SK-N-SH (cell line): ENCODE data around the gene MAN1B1. TPM values are rescaled to one million over a fixed set of nuclear protein-coding genes. Genes with fewer than 3 reads are reported as not detected.

Experiments used
- CTCF ChIA-PET: fragments of 300-600, 350-600 bp; formaldehyde crosslinking; extraction: SDS; loops from one replicate; lab custom pipeline; 2021; lab: Yijun Ruan, JAX
- POLR2A ChIA-PET: fragments of 350-600 bp; sonication (Branson Sonifier 250); formaldehyde crosslinking; extraction: SDS; loops from one replicate; lab custom pipeline; 2020; ENCODE audit warnings: antibody characterized with exemption, inconsistent platforms; lab: Yijun Ruan, JAX
- DNase-seq: peaks from one replicate; pipeline ENCODE4 v3.0.0; 2012
- H2AFZ ChIP-seq: fragments of 200-600 bp; sonication (generic); 2 replicates; pipeline ENCODE4 v1.8.1; 2016; ENCODE audit warnings: antibody characterized with exemption, mild to moderate bottlenecking, low read depth
- H3F3A ChIP-seq: fragments of 200-600 bp; sonication (generic); replicated peaks from 2 replicates; pipeline ENCODE3; 2016; ENCODE audit warnings: antibody characterized with exemption, mild to moderate bottlenecking; ENCODE audit not compliant: insufficient read depth
- H3K27ac ChIP-seq, 2 experiments: fragments of 200-500 bp in 1 of 2; fragments of 200-600 bp in 1 of 2; sonication (Bioruptor generic) in 1 of 2; sonication (generic), shearing (Covaris generic) in 1 of 2; 2 replicates each; pipeline versions ENCODE4 v1.5.1 to v1.6.1; 2014 to 2016; ENCODE audit warnings: low read depth in 2 of 2, inconsistent platforms in 1 of 2, low read length in 1 of 2, mild to moderate bottlenecking in 1 of 2, mixed read lengths in 1 of 2
- H3K27me3 ChIP-seq: fragments of 200-600 bp; sonication (generic), shearing (Covaris generic); 2 replicates; pipeline ENCODE4 v1.6.1; 2016; ENCODE audit warnings: mixed run types; ENCODE audit not compliant: insufficient read depth
- H3K36me3 ChIP-seq, 2 experiments: fragments of 200-500 bp in 1 of 2; fragments of 200-600 bp in 1 of 2; sonication (Bioruptor generic) in 1 of 2; sonication (generic) in 1 of 2; replicated peaks in 1 of 2; 2 replicates each; pipeline versions ENCODE3 to v1.5.1; 2014 to 2016; ENCODE audit warnings: low read length in 1 of 2, mild to moderate bottlenecking in 1 of 2; ENCODE audit not compliant: insufficient read depth in 2 of 2, control insufficient read depth in 1 of 2
- H3K4me1 ChIP-seq, 2 experiments: fragments of 200-500 bp in 1 of 2; fragments of 200-600 bp in 1 of 2; sonication (Bioruptor generic) in 1 of 2; sonication (generic), shearing (Covaris generic) in 1 of 2; 2 replicates each; pipeline versions ENCODE4 v1.5.1 to v1.6.1; 2014 to 2016; ENCODE audit warnings: low read depth in 1 of 2, low read length in 1 of 2, mixed run types in 1 of 2; ENCODE audit not compliant: insufficient read depth in 2 of 2, control insufficient read depth in 1 of 2
- H3K4me2 ChIP-seq: fragments of 200-600 bp; sonication (generic), shearing (Covaris generic); 2 replicates; pipeline ENCODE4 v1.6.1; 2017; ENCODE audit warnings: mixed run types
- H3K4me3 ChIP-seq, 2 experiments: fragments of 200-500 bp in 1 of 2; fragments of 200-600 bp in 1 of 2; sonication (Bioruptor generic) in 1 of 2; sonication (generic), shearing (Covaris generic) in 1 of 2; 2 replicates each; pipeline versions ENCODE4 v1.5.1 to v1.8.1; 2014 to 2016; ENCODE audit warnings: low read depth in 2 of 2, inconsistent platforms in 1 of 2, low read length in 1 of 2, mild to moderate bottlenecking in 1 of 2, mixed read lengths in 1 of 2, moderate library complexity in 1 of 2
- H3K79me2 ChIP-seq: fragments of 200-600 bp; sonication (generic); 2 replicates; pipeline ENCODE4 v1.8.1; 2017; ENCODE audit warnings: mild to moderate bottlenecking; ENCODE audit not compliant: insufficient read depth
- H3K9ac ChIP-seq: fragments of 200-600 bp; sonication (generic); 2 replicates; pipeline ENCODE4 v1.6.1; 2017; ENCODE audit warnings: mixed run types
- H3K9me2 ChIP-seq: fragments of 200-600 bp; sonication (generic); 2 replicates; pipeline ENCODE4 v1.6.1; 2017; ENCODE audit warnings: mixed run types
- H3K9me3 ChIP-seq: fragments of 200-600 bp; sonication (generic); 2 replicates; pipeline ENCODE4 v1.6.1; 2017; ENCODE audit warnings: mixed run types, mild to moderate bottlenecking, moderate library complexity
- H4K20me1 ChIP-seq: fragments of 200-600 bp; sonication (generic); 2 replicates; pipeline ENCODE4 v1.6.1; 2017; ENCODE audit warnings: mild to moderate bottlenecking, mixed run types; ENCODE audit not compliant: insufficient read depth
- CHD2 ChIP-seq: fragments of 150-350 bp; IDR thresholded peaks from 2 replicates; pipeline ENCODE4 v1.6.1; 2018; ENCODE audit warnings: low read length; ENCODE audit not compliant: partially characterized antibody
- EZH2phosphoT487 ChIP-seq: fragments of 200-600 bp; sonication (generic); IDR thresholded peaks from 2 replicates; pipeline ENCODE4 v1.6.1; 2017; ENCODE audit warnings: low read depth, mixed run types, mild to moderate bottlenecking, antibody characterized with exemption, moderate library complexity, borderline replicate concordance
- FOXJ3 ChIP-seq: sonication (generic); formaldehyde crosslinking; IDR thresholded peaks from 2 replicates; pipeline ENCODE4 v1.5.1; 2020; ENCODE audit warnings: mild to moderate bottlenecking, missing genetic modification reagents
- GABPA ChIP-seq: IDR thresholded peaks from 2 replicates; pipeline ENCODE4 v1.4.0; 2012; ENCODE audit warnings: low read depth, mild to moderate bottlenecking
- NFIC ChIP-seq: IDR thresholded peaks from 2 replicates; pipeline ENCODE4 v1.4.0; 2012; ENCODE audit warnings: borderline replicate concordance
- RAD21 ChIP-seq: IDR thresholded peaks from 2 replicates; pipeline ENCODE4 v1.6.1; 2012; ENCODE audit warnings: mild to moderate bottlenecking, low read length
- RCOR1 ChIP-seq: fragments of 150-350 bp; IDR thresholded peaks from 2 replicates; pipeline ENCODE4 v1.6.1; 2017; ENCODE audit warnings: antibody characterized with exemption, low read length
- RXRA ChIP-seq: IDR thresholded peaks from 2 replicates; pipeline ENCODE4 v1.4.0; 2012; ENCODE audit warnings: low read depth, mild to moderate bottlenecking, borderline replicate concordance
- SMC3 ChIP-seq: IDR thresholded peaks from 2 replicates; pipeline ENCODE4 v1.6.1; 2012; ENCODE audit warnings: low read depth, low read length, improper control_type of control experiment
- TCF12 ChIP-seq: IDR thresholded peaks from 2 replicates; pipeline ENCODE4 v1.4.0; 2012
- YY1 ChIP-seq: IDR thresholded peaks from 2 replicates; pipeline ENCODE4 v1.4.0; 2012; ENCODE audit warnings: low read depth, mild to moderate bottlenecking
- ZBTB33 ChIP-seq: IDR thresholded peaks from 2 replicates; pipeline ENCODE4 v1.4.0; 2012; ENCODE audit warnings: low read depth, borderline replicate concordance
- WGBS: methylation state at CpG from one replicate; pipeline ENCODE4 v1.1.6; 2017; ENCODE audit warnings: low lambda C conversion rate; 5-methylcytosine and 5-hydroxymethylcytosine counted together
- polyA plus RNA-seq, 3 experiments: library from polyadenylated mRNA; depleted of rRNA; stranded (reverse); fragments of >200 nt; gene quantifications; 2 replicates each; pipeline ENCODE4 v1.2.3, GENCODE V29; 2012
- TF ChIP-seq, protein P1 (sequence below): IDR thresholded peaks from 2 replicates; pipeline ENCODE4 v1.6.1; 2012; ENCODE audit warnings: mild to moderate bottlenecking, low read depth, low read length, moderate library complexity
- TF ChIP-seq, protein P2 (sequence below): IDR thresholded peaks from 2 replicates; pipeline ENCODE4 v1.4.0; 2012; ENCODE audit warnings: low read depth, borderline replicate concordance
- TF ChIP-seq, protein P3 (sequence below): fragments of 150-350 bp; IDR thresholded peaks from 2 replicates; pipeline ENCODE4 v1.6.1; 2017; ENCODE audit warnings: antibody characterized with exemption, low read length, low read depth, borderline replicate concordance

The MAN1B1 gene
- polyA plus RNA-seq, 1 of the 3 experiments (the other 2 are of a cell fraction): 57.8 TPM

GRCh38 chr9:137146527-137146918 is 59.7 kb downstream of the MAN1B1 start:
- Histone ChIP-seq H3K27ac (no peak overlapping the region), H3F3A (no peaks in the 10 kb centered on the region), H3K4me3 (no peak overlapping the region), H2AFZ (no peak overlapping the region), H3K4me1 (no peaks in the 10 kb centered on the region)
- 69% methylated on average over 9 of the region's 9 CpGs for WGBS
- DNase-seq: no peak
- no peak for TF ChIP-seq SMC3
- no peak for TF ChIP-seq FOXJ3 (CRISPR knock-in tag)
- no peak for TF ChIP-seq NFIC
- no peak for TF ChIP-seq GABPA
- TF ChIP-seq, protein P1, sequence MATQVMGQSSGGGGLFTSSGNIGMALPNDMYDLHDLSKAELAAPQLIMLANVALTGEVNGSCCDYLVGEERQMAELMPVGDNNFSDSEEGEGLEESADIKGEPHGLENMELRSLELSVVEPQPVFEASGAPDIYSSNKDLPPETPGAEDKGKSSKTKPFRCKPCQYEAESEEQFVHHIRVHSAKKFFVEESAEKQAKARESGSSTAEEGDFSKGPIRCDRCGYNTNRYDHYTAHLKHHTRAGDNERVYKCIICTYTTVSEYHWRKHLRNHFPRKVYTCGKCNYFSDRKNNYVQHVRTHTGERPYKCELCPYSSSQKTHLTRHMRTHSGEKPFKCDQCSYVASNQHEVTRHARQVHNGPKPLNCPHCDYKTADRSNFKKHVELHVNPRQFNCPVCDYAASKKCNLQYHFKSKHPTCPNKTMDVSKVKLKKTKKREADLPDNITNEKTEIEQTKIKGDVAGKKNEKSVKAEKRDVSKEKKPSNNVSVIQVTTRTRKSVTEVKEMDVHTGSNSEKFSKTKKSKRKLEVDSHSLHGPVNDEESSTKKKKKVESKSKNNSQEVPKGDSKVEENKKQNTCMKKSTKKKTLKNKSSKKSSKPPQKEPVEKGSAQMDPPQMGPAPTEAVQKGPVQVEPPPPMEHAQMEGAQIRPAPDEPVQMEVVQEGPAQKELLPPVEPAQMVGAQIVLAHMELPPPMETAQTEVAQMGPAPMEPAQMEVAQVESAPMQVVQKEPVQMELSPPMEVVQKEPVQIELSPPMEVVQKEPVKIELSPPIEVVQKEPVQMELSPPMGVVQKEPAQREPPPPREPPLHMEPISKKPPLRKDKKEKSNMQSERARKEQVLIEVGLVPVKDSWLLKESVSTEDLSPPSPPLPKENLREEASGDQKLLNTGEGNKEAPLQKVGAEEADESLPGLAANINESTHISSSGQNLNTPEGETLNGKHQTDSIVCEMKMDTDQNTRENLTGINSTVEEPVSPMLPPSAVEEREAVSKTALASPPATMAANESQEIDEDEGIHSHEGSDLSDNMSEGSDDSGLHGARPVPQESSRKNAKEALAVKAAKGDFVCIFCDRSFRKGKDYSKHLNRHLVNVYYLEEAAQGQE: peak; percentile 84
- TF ChIP-seq RAD21: no peak
- TF ChIP-seq, all 33 proteins: peak for 1
- Histone ChIP-seq H3K9me3 (no peaks in the 10 kb centered on the region), H3K27me3 (no peaks in the 10 kb centered on the region), H3K36me3 (no peaks in the 10 kb centered on the region), H3K4me2 (no peak overlapping the region), H3K9ac (no peak overlapping the region), H4K20me1 (no peaks in the 10 kb centered on the region), H3K9me2 (no peaks in the 10 kb centered on the region), H3K79me2 (no peaks in the 10 kb centered on the region)
- CTCF ChIA-PET: interaction anchor here (1.9 kb wide), 1 partner anchor 10 kb away, joined by 5 read pairs; no protein-coding TSS in a partner anchor
- POLR2A ChIA-PET: no interaction called here

DNA sequence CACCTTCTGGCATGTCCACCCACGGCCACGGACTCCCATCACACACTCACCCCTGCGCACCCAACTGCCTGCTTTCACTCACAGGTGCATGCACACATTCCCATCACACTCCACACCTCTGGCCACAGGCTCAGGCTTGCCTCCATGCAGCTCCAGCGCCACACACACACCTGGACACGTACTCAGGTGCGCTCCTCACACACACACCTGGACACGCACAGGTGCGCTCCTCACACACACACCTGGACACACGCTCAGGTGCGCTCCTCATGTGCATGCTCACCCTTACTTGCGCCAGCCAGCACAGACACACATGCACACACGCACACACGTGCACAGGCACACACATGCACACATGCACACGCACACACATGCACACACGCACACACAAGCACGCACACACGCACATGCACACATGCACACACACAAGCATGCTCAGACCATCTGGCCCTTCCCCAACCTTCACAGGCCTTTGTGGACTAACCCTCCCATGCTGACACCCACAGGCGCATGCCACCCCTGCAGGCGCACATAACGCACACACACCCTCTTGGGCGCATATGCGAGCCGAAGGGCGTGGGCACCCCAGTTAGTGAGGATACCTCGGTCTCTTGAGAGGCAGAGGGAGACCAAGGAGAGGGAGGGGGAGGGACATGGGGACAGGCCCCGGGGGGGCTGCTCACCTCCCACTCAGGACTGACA is 60.5 kb downstream of the MAN1B1 start:
- ChIA-PET POLR2A (no interaction called here), CTCF (interaction anchor here (1.9 kb wide), 1 partner anchor 10 kb away, joined by 5 read pairs; no protein-coding TSS in a partner anchor)
- no peaks in the 10 kb centered on the region for H3K79me2 ChIP-seq
- no peak overlapping the region for H3K4me3 ChIP-seq
- no peak overlapping the region for H3K9ac ChIP-seq
- no peak overlapping the region for H3K4me2 ChIP-seq
- 84% methylated on average over 26 of the region's 26 CpGs for WGBS
- H3K27me3 ChIP-seq: no peaks in the 10 kb centered on the region
- no peaks in the 10 kb centered on the region for H3K4me1 ChIP-seq
- no peaks in the 10 kb centered on the region for H3K9me3 ChIP-seq
- no peak overlapping the region for H2AFZ ChIP-seq
- H3K36me3 ChIP-seq: no peaks in the 10 kb centered on the region
- no peak for DNase-seq
- no peak overlapping the region for H3K27ac ChIP-seq
- no peaks in the 10 kb centered on the region for H3K9me2 ChIP-seq
- no peaks in the 10 kb centered on the region for H4K20me1 ChIP-seq
- H3F3A ChIP-seq: no peaks in the 10 kb centered on the region
- no peak for TF ChIP-seq RCOR1
- TF ChIP-seq RXRA: no peak
- TF ChIP-seq ZBTB33: no peak
- TF ChIP-seq TCF12: no peak
- no peak for TF ChIP-seq EZH2phosphoT487
- TF ChIP-seq, protein P2, sequence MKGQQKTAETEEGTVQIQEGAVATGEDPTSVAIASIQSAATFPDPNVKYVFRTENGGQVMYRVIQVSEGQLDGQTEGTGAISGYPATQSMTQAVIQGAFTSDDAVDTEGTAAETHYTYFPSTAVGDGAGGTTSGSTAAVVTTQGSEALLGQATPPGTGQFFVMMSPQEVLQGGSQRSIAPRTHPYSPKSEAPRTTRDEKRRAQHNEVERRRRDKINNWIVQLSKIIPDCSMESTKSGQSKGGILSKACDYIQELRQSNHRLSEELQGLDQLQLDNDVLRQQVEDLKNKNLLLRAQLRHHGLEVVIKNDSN: no peak
- no peak for TF ChIP-seq CHD2
- TF ChIP-seq, protein P3, sequence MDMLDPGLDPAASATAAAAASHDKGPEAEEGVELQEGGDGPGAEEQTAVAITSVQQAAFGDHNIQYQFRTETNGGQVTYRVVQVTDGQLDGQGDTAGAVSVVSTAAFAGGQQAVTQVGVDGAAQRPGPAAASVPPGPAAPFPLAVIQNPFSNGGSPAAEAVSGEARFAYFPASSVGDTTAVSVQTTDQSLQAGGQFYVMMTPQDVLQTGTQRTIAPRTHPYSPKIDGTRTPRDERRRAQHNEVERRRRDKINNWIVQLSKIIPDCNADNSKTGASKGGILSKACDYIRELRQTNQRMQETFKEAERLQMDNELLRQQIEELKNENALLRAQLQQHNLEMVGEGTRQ: no peak
- no peak for TF ChIP-seq YY1
